ENCODE measurements around the gene CAMK1D. TPM values are rescaled to one million over a fixed set of nuclear protein-coding genes. Genes with fewer than 3 reads are reported as not detected.
"Not testable (repeated sequence)": the region's sequence is repeated elsewhere in the genome, so short reads cannot be mapped to it uniquely, and the experiment has no call there.

Gene CAMK1D
- total RNA-seq, 6 experiments from 2014 or later = 5.3 to 10.8 (median 9.5) TPM

DNA sequence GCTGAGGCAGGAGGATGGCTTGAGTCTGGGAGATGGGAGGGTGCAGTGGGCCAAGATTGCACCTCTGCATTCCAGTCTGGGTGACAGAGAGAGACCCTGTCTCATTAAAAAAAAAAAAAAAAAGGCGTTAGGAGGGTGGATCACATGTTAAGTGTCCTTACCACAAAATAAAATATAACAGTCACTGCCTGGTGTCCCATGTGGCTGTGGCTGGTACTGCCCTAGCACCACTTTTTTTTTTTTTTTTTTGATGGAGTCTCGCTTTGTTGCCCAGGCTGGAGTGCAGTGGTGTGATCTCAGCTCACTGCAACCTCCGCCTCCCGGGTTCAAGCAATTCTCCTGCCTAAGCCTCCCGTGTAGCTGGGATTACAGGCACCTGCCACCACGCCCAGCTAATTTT, 460.7 kb downstream of the CAMK1D start:
- H3K4me1 ChIP-seq; DNase-seq; H3K27me3 ChIP-seq; intact Hi-C loops (cut with DNase I); H3K9me3 ChIP-seq; H3K36me3 ChIP-seq; ATAC-seq; H3K4me3 ChIP-seq; H3K27ac ChIP-seq: not testable (repeated sequence)
- WGBS (ENCODE audit: insufficient coverage, low coverage, low lambda C conversion rate, missing lambda C conversion rate) = 93% methylated on average over 6 of the region's 6 CpGs
- peak in 1 of 4 donors; percentile 8 for TF ChIP-seq CTCF (IDR thresholded peaks at IDR 0.05)

GRCh38 chr10:12811826-12812225, 462.5 kb downstream of the CAMK1D start:
- Histone ChIP-seq H3K9me3 (no peaks in the 10 kb centered on the region), H3K27me3 (no peaks in the 10 kb centered on the region), H3K27ac (no peak overlapping the region), H3K4me1 (no peaks in the 10 kb centered on the region), H3K36me3 (no peaks in the 10 kb centered on the region), H3K4me3 (no peak overlapping the region)
- DNase-seq = no peak
- intact Hi-C loops (cut with DNase I) = no loop called here
- no peak for ATAC-seq
- WGBS (ENCODE audit: insufficient coverage, low coverage, low lambda C conversion rate, missing lambda C conversion rate) = 91% methylated on average over 6 of the region's 14 CpGs
- TF ChIP-seq CTCF (IDR thresholded peaks at IDR 0.05) = no peak
- no peak for TF ChIP-seq POLR2A (IDR thresholded peaks at IDR 0.05)

DNA sequence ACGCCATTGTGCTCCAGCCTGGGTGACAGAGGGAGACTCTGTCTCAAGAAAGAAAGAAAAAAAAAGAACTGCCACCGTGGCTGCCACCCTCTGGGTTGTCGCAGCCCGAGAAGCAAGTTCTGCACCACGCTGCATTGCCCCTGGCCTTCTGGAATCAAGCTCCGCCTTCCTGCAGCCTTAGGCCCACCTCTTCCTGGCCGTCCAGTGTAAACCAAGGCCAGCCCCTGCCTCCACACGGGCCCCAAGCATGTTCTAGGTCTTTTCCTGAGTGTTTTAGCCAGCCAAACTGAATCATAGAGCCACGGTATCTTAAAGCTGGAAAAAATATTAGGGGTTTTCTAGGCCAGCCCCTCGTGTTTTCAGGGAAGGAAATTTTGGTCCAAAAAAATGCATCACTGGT, 463.2 kb downstream of the CAMK1D start:
- intact Hi-C loops (cut with DNase I) = no loop called here
- 77% methylated on average over 7 of the region's 10 CpGs for WGBS (ENCODE audit: insufficient coverage, low coverage, low lambda C conversion rate, missing lambda C conversion rate)
- DNase-seq (no peak), ATAC-seq (no peak)
- Histone ChIP-seq H3K9me3 (no peaks in the 10 kb centered on the region), H3K27ac (no peak overlapping the region), H3K27me3 (no peaks in the 10 kb centered on the region), H3K4me1 (no peaks in the 10 kb centered on the region), H3K4me3 (no peak overlapping the region), H3K36me3 (no peaks in the 10 kb centered on the region)
- TF ChIP-seq CTCF (IDR thresholded peaks at IDR 0.05) (no peak), POLR2A (IDR thresholded peaks at IDR 0.05) (no peak)

DNA sequence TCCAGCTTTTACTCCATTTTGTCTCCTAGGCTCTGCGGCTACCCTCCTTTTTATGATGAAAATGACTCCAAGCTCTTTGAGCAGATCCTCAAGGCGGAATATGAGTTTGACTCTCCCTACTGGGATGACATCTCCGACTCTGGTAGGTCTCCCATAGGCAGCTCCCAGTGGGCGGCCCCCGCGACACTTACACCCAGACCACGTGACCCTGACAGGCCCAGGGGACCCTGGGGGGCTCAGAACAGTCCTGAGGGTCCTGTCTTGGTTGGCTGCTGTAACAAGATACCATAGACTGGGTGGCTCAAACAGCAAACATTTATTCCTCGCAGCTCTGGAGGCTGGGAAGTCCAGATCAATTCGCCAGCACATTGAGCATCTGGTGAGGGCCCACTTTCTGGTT, 464.8 kb downstream of the CAMK1D start:
- TF ChIP-seq POLR2A (IDR thresholded peaks at IDR 0.05) (no peak), CTCF (IDR thresholded peaks at IDR 0.05) (no peak)
- no peaks in the 10 kb centered on the region for H3K4me1 ChIP-seq
- DNase-seq (no peak), ATAC-seq (no peak)
- intact Hi-C loops (cut with DNase I) = no loop called here
- H3K4me3 ChIP-seq = no peak overlapping the region
- H3K9me3 ChIP-seq = no peaks in the 10 kb centered on the region
- no peaks in the 10 kb centered on the region for H3K36me3 ChIP-seq
- no peak overlapping the region for H3K27ac ChIP-seq
- 100% methylated on average over 1 of the region's 9 CpGs for WGBS (ENCODE audit: insufficient coverage, low coverage, low lambda C conversion rate, missing lambda C conversion rate)
- no peaks in the 10 kb centered on the region for H3K27me3 ChIP-seq

DNA sequence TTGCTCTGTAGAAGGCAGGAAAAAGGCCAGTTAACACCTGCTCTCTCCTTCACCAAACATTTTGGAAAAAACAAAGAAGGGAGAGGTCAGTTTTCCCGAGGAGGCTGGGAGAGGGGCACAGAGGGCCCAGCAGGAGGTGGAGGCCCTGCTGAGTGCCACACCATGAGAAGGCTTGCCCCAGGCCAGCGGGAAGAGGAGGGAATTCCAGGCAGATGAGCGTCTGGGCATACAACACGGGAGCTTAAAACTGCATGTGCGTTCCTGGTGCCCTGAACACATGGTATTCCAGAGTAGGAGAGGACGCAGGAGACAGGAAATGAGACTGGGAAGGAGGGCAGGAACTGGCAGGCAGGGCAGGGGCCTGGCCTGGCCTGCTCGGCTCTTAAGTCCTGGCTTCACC, 469.7 kb downstream of the CAMK1D start:
- H3K27ac ChIP-seq = no peak overlapping the region
- H3K4me3 ChIP-seq = no peak overlapping the region
- H3K27me3 ChIP-seq = no peaks in the 10 kb centered on the region
- H3K9me3 ChIP-seq = no peaks in the 10 kb centered on the region
- intact Hi-C loops (cut with DNase I) = no loop called here
- no peaks in the 10 kb centered on the region for H3K4me1 ChIP-seq
- no peak for TF ChIP-seq CTCF (IDR thresholded peaks at IDR 0.05)
- TF ChIP-seq POLR2A (IDR thresholded peaks at IDR 0.05) = no peak
- WGBS (ENCODE audit: insufficient coverage, low coverage, low lambda C conversion rate, missing lambda C conversion rate) = 53% methylated on average over 4 of the region's 7 CpGs
- H3K36me3 ChIP-seq = no peaks in the 10 kb centered on the region
- ATAC-seq (no peak), DNase-seq (no peak)

Measured in right lobe of liver (tissue), 6 donors.